SK-N-SH (cell line): ENCODE data around the gene NRDC. TPM values are rescaled to one million over a fixed set of nuclear protein-coding genes. Genes with fewer than 3 reads are reported as not detected.

Source experiments
- CTCF ChIA-PET: fragments of 300-600, 350-600 bp; formaldehyde crosslinking; extraction: SDS; loops from one replicate; lab custom pipeline; 2021; lab: Yijun Ruan, JAX
- POLR2A ChIA-PET: fragments of 350-600 bp; sonication (Branson Sonifier 250); formaldehyde crosslinking; extraction: SDS; loops from one replicate; lab custom pipeline; 2020; ENCODE audit warnings: antibody characterized with exemption, inconsistent platforms; lab: Yijun Ruan, JAX
- DNase-seq: peaks from one replicate; pipeline ENCODE4 v3.0.0; 2012
- H2AFZ ChIP-seq: fragments of 200-600 bp; sonication (generic); 2 replicates; pipeline ENCODE4 v1.8.1; 2016; ENCODE audit warnings: antibody characterized with exemption, mild to moderate bottlenecking, low read depth
- H3F3A ChIP-seq: fragments of 200-600 bp; sonication (generic); replicated peaks from 2 replicates; pipeline ENCODE3; 2016; ENCODE audit warnings: antibody characterized with exemption, mild to moderate bottlenecking; ENCODE audit not compliant: insufficient read depth
- H3K27ac ChIP-seq, 2 experiments: fragments of 200-500 bp in 1 of 2; fragments of 200-600 bp in 1 of 2; sonication (Bioruptor generic) in 1 of 2; sonication (generic), shearing (Covaris generic) in 1 of 2; 2 replicates each; pipeline versions ENCODE4 v1.5.1 to v1.6.1; 2014 to 2016; ENCODE audit warnings: low read depth in 2 of 2, inconsistent platforms in 1 of 2, low read length in 1 of 2, mild to moderate bottlenecking in 1 of 2, mixed read lengths in 1 of 2
- H3K27me3 ChIP-seq: fragments of 200-600 bp; sonication (generic), shearing (Covaris generic); 2 replicates; pipeline ENCODE4 v1.6.1; 2016; ENCODE audit warnings: mixed run types; ENCODE audit not compliant: insufficient read depth
- H3K36me3 ChIP-seq, 2 experiments: fragments of 200-500 bp in 1 of 2; fragments of 200-600 bp in 1 of 2; sonication (Bioruptor generic) in 1 of 2; sonication (generic) in 1 of 2; replicated peaks in 1 of 2; 2 replicates each; pipeline versions ENCODE3 to v1.5.1; 2014 to 2016; ENCODE audit warnings: low read length in 1 of 2, mild to moderate bottlenecking in 1 of 2; ENCODE audit not compliant: insufficient read depth in 2 of 2, control insufficient read depth in 1 of 2
- H3K4me1 ChIP-seq, 2 experiments: fragments of 200-500 bp in 1 of 2; fragments of 200-600 bp in 1 of 2; sonication (Bioruptor generic) in 1 of 2; sonication (generic), shearing (Covaris generic) in 1 of 2; 2 replicates each; pipeline versions ENCODE4 v1.5.1 to v1.6.1; 2014 to 2016; ENCODE audit warnings: low read depth in 1 of 2, low read length in 1 of 2, mixed run types in 1 of 2; ENCODE audit not compliant: insufficient read depth in 2 of 2, control insufficient read depth in 1 of 2
- H3K4me2 ChIP-seq: fragments of 200-600 bp; sonication (generic), shearing (Covaris generic); 2 replicates; pipeline ENCODE4 v1.6.1; 2017; ENCODE audit warnings: mixed run types
- H3K4me3 ChIP-seq, 2 experiments: fragments of 200-500 bp in 1 of 2; fragments of 200-600 bp in 1 of 2; sonication (Bioruptor generic) in 1 of 2; sonication (generic), shearing (Covaris generic) in 1 of 2; 2 replicates each; pipeline versions ENCODE4 v1.5.1 to v1.8.1; 2014 to 2016; ENCODE audit warnings: low read depth in 2 of 2, inconsistent platforms in 1 of 2, low read length in 1 of 2, mild to moderate bottlenecking in 1 of 2, mixed read lengths in 1 of 2, moderate library complexity in 1 of 2
- H3K79me2 ChIP-seq: fragments of 200-600 bp; sonication (generic); 2 replicates; pipeline ENCODE4 v1.8.1; 2017; ENCODE audit warnings: mild to moderate bottlenecking; ENCODE audit not compliant: insufficient read depth
- H3K9ac ChIP-seq: fragments of 200-600 bp; sonication (generic); 2 replicates; pipeline ENCODE4 v1.6.1; 2017; ENCODE audit warnings: mixed run types
- H3K9me2 ChIP-seq: fragments of 200-600 bp; sonication (generic); 2 replicates; pipeline ENCODE4 v1.6.1; 2017; ENCODE audit warnings: mixed run types
- H3K9me3 ChIP-seq: fragments of 200-600 bp; sonication (generic); 2 replicates; pipeline ENCODE4 v1.6.1; 2017; ENCODE audit warnings: mixed run types, mild to moderate bottlenecking, moderate library complexity
- H4K20me1 ChIP-seq: fragments of 200-600 bp; sonication (generic); 2 replicates; pipeline ENCODE4 v1.6.1; 2017; ENCODE audit warnings: mild to moderate bottlenecking, mixed run types; ENCODE audit not compliant: insufficient read depth
- CTCF ChIP-seq: fragments of 200-600 bp; sonication (generic); IDR thresholded peaks from 2 replicates; pipeline ENCODE4 v1.6.1; 2017; ENCODE audit warnings: antibody characterized with exemption, mild to moderate bottlenecking, moderate library complexity
- ELF1 ChIP-seq: IDR thresholded peaks from 2 replicates; pipeline ENCODE4 v1.4.0; 2012
- EZH2phosphoT487 ChIP-seq: fragments of 200-600 bp; sonication (generic); IDR thresholded peaks from 2 replicates; pipeline ENCODE4 v1.6.1; 2017; ENCODE audit warnings: low read depth, mixed run types, mild to moderate bottlenecking, antibody characterized with exemption, moderate library complexity, borderline replicate concordance
- FOSL2 ChIP-seq: IDR thresholded peaks from 2 replicates; pipeline ENCODE4 v1.4.0; 2012; ENCODE audit warnings: low read depth, mild to moderate bottlenecking, moderate library complexity, borderline replicate concordance
- GABPA ChIP-seq: IDR thresholded peaks from 2 replicates; pipeline ENCODE4 v1.4.0; 2012; ENCODE audit warnings: low read depth, mild to moderate bottlenecking
- GATA2 ChIP-seq: sonication (generic); formaldehyde crosslinking; IDR thresholded peaks from 2 replicates; pipeline ENCODE4 v1.5.0; 2020; ENCODE audit warnings: mild to moderate bottlenecking, missing genetic modification reagents
- IRF3 ChIP-seq: fragments of 150-350 bp; IDR thresholded peaks from 2 replicates; pipeline ENCODE4 v1.6.1; 2016; ENCODE audit warnings: mild to moderate bottlenecking, low read depth, low read length
- JUND ChIP-seq: IDR thresholded peaks from 2 replicates; pipeline ENCODE4 v1.4.0; 2012
- MEF2A ChIP-seq: IDR thresholded peaks from 2 replicates; pipeline ENCODE4 v1.4.0; 2012; ENCODE audit warnings: low read depth, borderline replicate concordance
- NRF1 ChIP-seq: IDR thresholded peaks from 2 replicates; pipeline ENCODE4 v1.6.1; 2012; ENCODE audit warnings: low read depth, mild to moderate bottlenecking, low read length
- PBX3 ChIP-seq: IDR thresholded peaks from 2 replicates; pipeline ENCODE4; 2012
- RAD21 ChIP-seq: IDR thresholded peaks from 2 replicates; pipeline ENCODE4 v1.6.1; 2012; ENCODE audit warnings: mild to moderate bottlenecking, low read length
- RCOR1 ChIP-seq: fragments of 150-350 bp; IDR thresholded peaks from 2 replicates; pipeline ENCODE4 v1.6.1; 2017; ENCODE audit warnings: antibody characterized with exemption, low read length
- RFX5 ChIP-seq: IDR thresholded peaks from 2 replicates; pipeline ENCODE4 v1.6.1; 2012; ENCODE audit warnings: mild to moderate bottlenecking, improper control_type of control experiment, low read length
- RXRA ChIP-seq: IDR thresholded peaks from 2 replicates; pipeline ENCODE4 v1.4.0; 2012; ENCODE audit warnings: low read depth, mild to moderate bottlenecking, borderline replicate concordance
- SIN3A ChIP-seq: IDR thresholded peaks from 2 replicates; pipeline ENCODE4 v1.6.1; 2012; ENCODE audit warnings: low read depth, mild to moderate bottlenecking, low read length, moderate library complexity, borderline replicate concordance
- SMC3 ChIP-seq: IDR thresholded peaks from 2 replicates; pipeline ENCODE4 v1.6.1; 2012; ENCODE audit warnings: low read depth, low read length, improper control_type of control experiment
- TAF1 ChIP-seq: IDR thresholded peaks from 2 replicates; pipeline ENCODE4 v1.6.1; 2012; ENCODE audit warnings: low read depth, mild to moderate bottlenecking, low read length, moderate library complexity, borderline replicate concordance
- TEAD4 ChIP-seq: IDR thresholded peaks from 2 replicates; pipeline ENCODE4 v1.4.0; 2012; ENCODE audit warnings: mild to moderate bottlenecking, borderline replicate concordance; ENCODE audit not compliant: insufficient read depth
- USF2 ChIP-seq: fragments of 150-350 bp; IDR thresholded peaks from 2 replicates; pipeline ENCODE4 v1.6.1; 2017; ENCODE audit warnings: antibody characterized with exemption, low read length, low read depth, borderline replicate concordance
- YY1 ChIP-seq: IDR thresholded peaks from 2 replicates; pipeline ENCODE4 v1.4.0; 2012; ENCODE audit warnings: low read depth, mild to moderate bottlenecking
- WGBS: methylation state at CpG from one replicate; pipeline ENCODE4 v1.1.6; 2017; ENCODE audit warnings: low lambda C conversion rate; 5-methylcytosine and 5-hydroxymethylcytosine counted together
- polyA plus RNA-seq, 3 experiments: library from polyadenylated mRNA; depleted of rRNA; stranded (reverse); fragments of >200 nt; gene quantifications; 2 replicates each; pipeline ENCODE4 v1.2.3, GENCODE V29; 2012

The NRDC gene
- polyA plus RNA-seq, 1 of the 3 experiments (the other 2 are of a cell fraction): 84.8 TPM

GRCh38 chr1:51788938-51789337 lies 89.6 kb downstream of the NRDC start:
- Histone ChIP-seq H3K79me2 (no peaks in the 10 kb centered on the region), H3K4me2 (no peak overlapping the region), H3K36me3 (peaks cover 77 to 99% of the 10 kb centered on the region in 2 experiments), H3K9ac (no peak overlapping the region), H3K4me3 (no peak overlapping the region), H3K4me1 (no peaks in the 10 kb centered on the region), H3K9me3 (no peaks in the 10 kb centered on the region), H3F3A (peaks cover 35% of the 10 kb centered on the region), H3K27ac (no peak overlapping the region), H3K9me2 (no peaks in the 10 kb centered on the region), H4K20me1 (no peaks in the 10 kb centered on the region), H3K27me3 (no peaks in the 10 kb centered on the region), H2AFZ (no peak overlapping the region)
- 85% methylated on average over 2 of the region's 2 CpGs for WGBS
- no peak for TF ChIP-seq TEAD4
- TF ChIP-seq CTCF: no peak
- TF ChIP-seq RXRA: no peak
- no peak for TF ChIP-seq RFX5
- TF ChIP-seq ELF1: no peak
- TF ChIP-seq MEF2A: no peak
- no peak for TF ChIP-seq GABPA
- TF ChIP-seq TAF1: no peak
- TF ChIP-seq SIN3A: no peak
- no peak for TF ChIP-seq USF2
- no peak for TF ChIP-seq YY1
- no peak for TF ChIP-seq NRF1
- TF ChIP-seq RCOR1: no peak
- TF ChIP-seq RAD21: no peak
- no peak for TF ChIP-seq EZH2phosphoT487
- DNase-seq: no peak
- ChIA-PET POLR2A (no interaction called here), CTCF (interaction anchor here (1.1 kb wide), 1 partner anchor 11 kb away, joined by 3 read pairs; no protein-coding TSS in a partner anchor)

- WGBS: 97% methylated on average over 4 of the region's 4 CpGs
- Histone ChIP-seq H3K36me3 (peaks cover 86 to 87% of the 10 kb centered on the region in 2 experiments), H2AFZ (no peak overlapping the region), H3K27me3 (no peaks in the 10 kb centered on the region), H3K79me2 (no peaks in the 10 kb centered on the region), H4K20me1 (no peaks in the 10 kb centered on the region), H3K9me2 (no peaks in the 10 kb centered on the region), H3K4me2 (no peak overlapping the region), H3K4me1 (no peaks in the 10 kb centered on the region), H3K4me3 (no peak overlapping the region), H3K27ac (no peak overlapping the region), H3F3A (peaks cover 30% of the 10 kb centered on the region), H3K9ac (no peak overlapping the region), H3K9me3 (no peaks in the 10 kb centered on the region)
- ChIA-PET POLR2A (no interaction called here), CTCF (no interaction called here)
- DNase-seq: no peak
- TF ChIP-seq YY1 (no peak), JUND (no peak), SMC3 (no peak), SIN3A (no peak), IRF3 (no peak), USF2 (no peak), PBX3 (no peak), RAD21 (no peak), GATA2 (CRISPR knock-in tag) (no peak), NRF1 (no peak), FOSL2 (no peak), CTCF (no peak)
Measured at GRCh38 chr1:51784997-51785421, 93.5 kb downstream of the NRDC start.
